IPS-18a (cell line): ENCODE measurements around the gene CIART.
"Not testable (repeated sequence)": the region's sequence is repeated elsewhere in the genome, so short reads cannot be mapped to it uniquely, and the experiment has no call there.

Source experiments
- H3K27ac ChIP-seq: one replicate; pipeline ENCODE4 v1.5.1; 2013; ENCODE audit warnings: low read length
- H3K27me3 ChIP-seq: one replicate; pipeline ENCODE4 v1.6.1; 2013; ENCODE audit warnings: mild to moderate bottlenecking, low read length; ENCODE audit not compliant: control insufficient read depth, insufficient read depth
- H3K36me3 ChIP-seq: one replicate; pipeline ENCODE4 v1.6.1; 2013; ENCODE audit warnings: low read depth, low read length; ENCODE audit not compliant: control insufficient read depth
- H3K4me1 ChIP-seq: one replicate; pipeline ENCODE4 v1.6.1; 2013; ENCODE audit warnings: low read depth, low read length; ENCODE audit not compliant: control insufficient read depth
- H3K4me3 ChIP-seq: one replicate; pipeline ENCODE4 v1.5.1; 2013; ENCODE audit warnings: low read length
- H3K9ac ChIP-seq: one replicate; pipeline ENCODE4 v1.6.1; 2013; ENCODE audit warnings: mild to moderate bottlenecking, low read length, moderate library complexity
- H3K9me3 ChIP-seq: one replicate; pipeline ENCODE4 v1.6.1; 2013; ENCODE audit warnings: low read depth, low read length; ENCODE audit not compliant: control insufficient read depth

Gene CIART

DNA sequence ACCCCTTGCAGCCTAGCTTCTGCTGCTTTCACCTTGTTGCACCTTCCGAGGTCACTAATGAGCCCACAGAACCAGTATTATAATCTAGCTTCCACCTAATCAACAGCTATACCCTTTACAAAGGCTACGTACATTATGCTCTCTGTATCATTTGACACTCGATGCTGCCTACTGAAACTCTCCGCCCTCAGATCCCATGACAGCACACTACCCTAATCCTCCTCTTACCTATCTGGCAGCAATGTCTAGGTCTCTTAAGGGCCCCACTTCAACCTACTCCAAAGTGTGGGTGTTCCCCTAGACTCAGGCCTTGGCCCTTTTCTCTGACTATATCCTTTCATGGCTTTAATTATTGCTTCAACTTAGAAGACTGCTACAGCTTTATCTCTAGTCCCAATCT, 6.5 kb downstream of the CIART start:
- Histone ChIP-seq H3K27ac (no peak overlapping the region), H3K9ac (no peak overlapping the region), H3K36me3 (no peaks in the 10 kb centered on the region), H3K4me1 (peaks cover 5% of the 10 kb centered on the region), H3K27me3 (no peaks in the 10 kb centered on the region), H3K9me3 (no peaks in the 10 kb centered on the region), H3K4me3 (no peak overlapping the region)

GRCh38 chr1:150293433-150294253, 11.3 kb downstream of the CIART start, which contains the start of gene MRPS21:
Gene MRPS21 (plus strand): TSS chr1:150293861. CDS start chr1:150294367, 506 bp downstream.
- peak within 1 kb of the TSS; percentile 84 for H3K9ac ChIP-seq
- peaks cover 5% of the 10 kb centered on the region for H3K4me1 ChIP-seq
- peak within 1 kb of the TSS; percentile 84 for H3K27ac ChIP-seq
- H3K4me3 ChIP-seq, result peak within 1 kb of the TSS; percentile 82
- H3K9me3 ChIP-seq, result no peaks in the 10 kb centered on the region
- peaks cover 22% of the 10 kb centered on the region for H3K36me3 ChIP-seq
- no peaks in the 10 kb centered on the region for H3K27me3 ChIP-seq

- no peak overlapping the region for H3K4me3 ChIP-seq
- no peaks in the 10 kb centered on the region for H3K27me3 ChIP-seq
- no peak overlapping the region for H3K27ac ChIP-seq
- H3K9ac ChIP-seq, result no peak overlapping the region
- H3K36me3 ChIP-seq, result peaks cover 30% of the 10 kb centered on the region
- peaks cover 5% of the 10 kb centered on the region for H3K4me1 ChIP-seq
- no peaks in the 10 kb centered on the region for H3K9me3 ChIP-seq
Measured at GRCh38 chr1:150295476-150295875, 13.1 kb downstream of the CIART start.

- H3K9ac ChIP-seq, result no peak overlapping the region
- peaks cover 57% of the 10 kb centered on the region for H3K36me3 ChIP-seq
- H3K27ac ChIP-seq, result no peak overlapping the region
- no peak overlapping the region for H3K4me3 ChIP-seq
- H3K27me3 ChIP-seq, result no peaks in the 10 kb centered on the region
- no peaks in the 10 kb centered on the region for H3K9me3 ChIP-seq
- H3K4me1 ChIP-seq, result peaks cover 11% of the 10 kb centered on the region
Measured at GRCh38 chr1:150299716-150300115, 17.4 kb downstream of the CIART start.

GRCh38 chr1:150302338-150302737, 20.0 kb downstream of the CIART start:
- H3K27me3 ChIP-seq, result no peaks in the 10 kb centered on the region
- peak overlapping the region; percentile 5 for H3K4me3 ChIP-seq
- peaks cover 11% of the 10 kb centered on the region for H3K4me1 ChIP-seq
- peaks cover 42% of the 10 kb centered on the region for H3K36me3 ChIP-seq
- no peak overlapping the region for H3K27ac ChIP-seq
- peak overlapping the region; percentile 14 for H3K9ac ChIP-seq
- no peaks in the 10 kb centered on the region for H3K9me3 ChIP-seq

GRCh38 chr1:150302902-150303301, 20.5 kb downstream of the CIART start:
- peaks cover 11% of the 10 kb centered on the region for H3K4me1 ChIP-seq
- H3K36me3 ChIP-seq, result peaks cover 44% of the 10 kb centered on the region
- H3K9me3 ChIP-seq, result no peaks in the 10 kb centered on the region
- no peak overlapping the region for H3K27ac ChIP-seq
- no peaks in the 10 kb centered on the region for H3K27me3 ChIP-seq
- H3K9ac ChIP-seq, result peak overlapping the region; percentile 14
- H3K4me3 ChIP-seq, result peak overlapping the region; percentile 5

DNA sequence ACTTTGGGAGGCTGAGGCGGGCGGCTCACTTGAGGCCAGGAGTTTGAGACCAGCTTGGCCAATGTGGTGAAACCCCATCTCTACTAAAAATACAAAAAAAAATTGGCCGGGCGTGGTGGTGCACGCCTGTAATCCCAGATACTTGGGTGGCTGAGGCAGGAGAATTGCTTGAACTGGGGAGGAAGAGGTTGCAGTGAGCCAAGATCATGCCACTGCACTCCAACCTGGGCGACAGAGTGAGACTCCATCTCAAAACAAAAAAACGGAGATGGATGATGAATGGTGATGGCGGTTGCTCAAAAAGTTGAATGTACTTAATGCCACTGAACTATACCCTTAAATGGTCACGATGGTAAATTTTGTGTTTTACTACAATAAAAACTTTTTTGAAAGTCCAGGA, 26.2 kb downstream of the CIART start:
- not testable (repeated sequence) for H3K9me3 ChIP-seq, H3K9ac ChIP-seq, H3K27ac ChIP-seq, H3K27me3 ChIP-seq, H3K4me3 ChIP-seq, H3K4me1 ChIP-seq
- peaks cover 20% of the 10 kb centered on the region for H3K36me3 ChIP-seq

DNA sequence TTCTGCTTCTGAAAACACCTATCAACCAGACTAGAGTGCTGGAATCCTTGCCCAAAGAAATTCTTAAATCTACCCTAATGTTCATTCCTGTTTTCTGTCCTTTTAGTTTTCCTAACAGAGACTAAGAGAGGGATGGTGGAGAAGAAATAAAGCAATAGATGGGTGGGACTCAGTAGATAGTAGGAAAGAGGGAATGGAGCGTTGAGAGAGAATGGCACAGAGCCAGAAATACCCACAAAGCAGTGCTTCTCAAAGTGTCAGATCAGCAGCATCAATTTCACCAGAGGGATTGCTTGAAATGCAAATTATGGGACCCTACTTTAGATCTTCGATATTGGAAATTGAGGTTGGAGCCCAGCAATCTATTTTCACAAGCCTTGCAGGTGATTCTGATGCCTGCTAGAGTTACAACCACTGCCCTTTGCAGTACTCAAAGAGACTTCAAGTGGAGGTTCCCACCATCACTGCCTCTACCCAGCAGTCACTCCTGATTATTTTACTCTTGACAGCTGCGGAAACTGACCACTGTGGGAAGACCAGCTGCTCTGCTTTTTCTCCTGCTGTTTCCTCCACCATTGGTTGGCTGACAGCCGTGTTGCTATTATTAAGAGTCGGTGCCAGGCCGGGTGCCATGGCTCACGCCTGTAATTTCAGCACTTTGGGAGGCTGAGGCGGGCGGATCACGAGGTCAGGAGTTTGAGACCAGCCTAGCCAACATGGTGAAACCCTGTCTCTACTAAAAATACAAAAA, 27.6 kb downstream of the CIART start:
- Histone ChIP-seq H3K36me3 (peaks cover 13% of the 10 kb centered on the region), H3K27ac (no peak overlapping the region), H3K4me3 (no peak overlapping the region), H3K9me3 (no peaks in the 10 kb centered on the region), H3K9ac (no peak overlapping the region), H3K4me1 (no peaks in the 10 kb centered on the region), H3K27me3 (no peaks in the 10 kb centered on the region)

DNA sequence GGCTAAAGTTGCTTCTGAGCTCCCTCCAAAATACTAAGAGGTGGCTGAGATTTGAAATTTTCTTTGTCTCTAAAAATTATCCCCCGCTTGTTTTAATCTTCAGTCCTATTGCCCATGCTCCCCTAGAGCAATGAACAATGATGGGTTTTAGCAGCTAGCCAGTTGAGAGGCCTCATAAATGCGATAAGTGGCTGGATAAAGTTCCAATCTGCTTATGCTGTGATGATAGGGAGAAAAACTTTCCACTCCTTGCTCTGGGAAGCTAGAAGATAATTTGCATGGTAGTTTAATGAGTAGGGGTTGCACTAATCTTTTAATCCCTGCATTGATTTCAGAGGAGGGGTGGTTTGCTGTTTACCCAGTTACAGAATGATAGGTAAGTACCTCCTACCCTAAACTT, 29.4 kb downstream of the CIART start:
- no peak overlapping the region for H3K27ac ChIP-seq

DNA sequence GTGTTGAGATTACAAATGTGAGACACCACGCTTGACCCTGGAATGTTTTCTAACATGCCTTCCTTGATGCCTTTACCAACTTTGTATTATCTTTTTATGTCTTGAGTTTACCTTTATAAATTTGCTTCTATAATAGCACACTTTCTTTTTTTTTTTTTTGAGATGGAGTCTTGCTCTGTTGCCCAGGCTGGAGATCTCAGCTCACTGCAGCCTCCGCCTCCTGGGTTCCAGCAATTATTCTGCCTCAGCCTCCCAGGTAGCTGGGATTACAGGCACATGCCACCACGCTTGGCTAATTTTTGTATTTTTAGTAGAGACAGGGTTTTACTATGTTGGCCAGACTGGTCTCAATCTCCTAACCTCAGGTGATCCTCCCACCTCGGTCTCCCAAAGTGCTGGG, 32.3 kb downstream of the CIART start:
- not testable (repeated sequence) for H3K27ac ChIP-seq, H3K27me3 ChIP-seq, H3K9ac ChIP-seq, H3K9me3 ChIP-seq, H3K36me3 ChIP-seq, H3K4me3 ChIP-seq, H3K4me1 ChIP-seq

More for the DNA sequence above, 29.4 kb downstream of the CIART start:
- Histone ChIP-seq H3K27me3 (no peaks in the 10 kb centered on the region), H3K36me3 (peaks cover 10% of the 10 kb centered on the region), H3K4me1 (no peaks in the 10 kb centered on the region), H3K9me3 (no peaks in the 10 kb centered on the region), H3K9ac (no peak overlapping the region), H3K4me3 (no peak overlapping the region)

GRCh38 chr1:150320667-150320978, 38.3 kb downstream of the CIART start:
- H3K4me3 ChIP-seq, result peak overlapping the region; percentile 88
- no peaks in the 10 kb centered on the region for H3K27me3 ChIP-seq
- peaks cover 5% of the 10 kb centered on the region for H3K4me1 ChIP-seq
- H3K36me3 ChIP-seq, result peaks cover 15% of the 10 kb centered on the region
- no peak overlapping the region for H3K27ac ChIP-seq
- H3K9me3 ChIP-seq, result no peaks in the 10 kb centered on the region
- peak overlapping the region; percentile 84 for H3K9ac ChIP-seq

DNA sequence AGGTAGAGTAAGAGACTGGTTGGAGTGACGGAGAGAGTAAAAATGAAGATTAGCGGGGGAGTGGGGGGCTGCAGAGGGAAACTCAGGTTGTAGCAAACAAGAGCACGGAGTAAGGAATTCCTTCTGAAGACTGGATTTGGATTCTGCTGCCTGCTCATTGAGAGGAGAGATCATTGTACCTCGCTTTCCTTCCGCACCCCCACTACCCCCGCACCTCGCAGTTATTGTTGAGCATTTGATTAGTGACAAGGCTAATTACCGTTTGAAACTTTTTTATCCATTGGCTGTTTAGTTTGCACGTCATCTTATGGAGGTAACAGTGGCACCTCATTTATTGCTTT, 39.4 kb downstream of the CIART start:
- Histone ChIP-seq H3K27ac (peak overlapping the region; percentile 37), H3K4me3 (peak overlapping the region; percentile 88), H3K9me3 (no peaks in the 10 kb centered on the region), H3K36me3 (peaks cover 26% of the 10 kb centered on the region), H3K9ac (peak overlapping the region; percentile 84), H3K27me3 (no peaks in the 10 kb centered on the region), H3K4me1 (peaks cover 5% of the 10 kb centered on the region)
